RWPE2 (cell line): ENCODE measurements around the gene KLHL15.

Experiments
- ATAC-seq: fragments of 200-7000 bp; cut with Tn5 transposase; 3 replicates; pipeline ENCODE4 v1.9.1; 2021; ENCODE audit warnings: low read depth
- DNase-seq: peaks from one replicate; pipeline ENCODE4 v3.0.0-alpha.2; 2020; ENCODE audit warnings: low spot score
- H3K27ac ChIP-seq: fragments of 450-650 bp; 2 replicates; pipeline ENCODE4 v1.5.1; 2017; ENCODE audit warnings: mild to moderate bottlenecking; ENCODE audit not compliant: poor library complexity, severe bottlenecking
- H3K27me3 ChIP-seq: fragments of 250-450 bp; sonication (Bioruptor Pico); 2 replicates; pipeline ENCODE4 v1.5.1; 2021; ENCODE audit warnings: mild to moderate bottlenecking, moderate library complexity; ENCODE audit not compliant: insufficient read depth, poor library complexity, severe bottlenecking
- H3K36me3 ChIP-seq: fragments of 250-450 bp; sonication (Bioruptor Pico); 2 replicates; pipeline ENCODE4 v1.5.1; 2020; ENCODE audit warnings: low read depth, mild to moderate bottlenecking, moderate library complexity
- H3K4me1 ChIP-seq: fragments of 250-450 bp; sonication (Bioruptor Pico); 2 replicates; pipeline ENCODE4 v1.5.1; 2021; ENCODE audit warnings: mild to moderate bottlenecking, moderate library complexity; ENCODE audit not compliant: insufficient read depth, poor library complexity, severe bottlenecking
- H3K4me3 ChIP-seq: fragments of 250-450 bp; sonication (Bioruptor Pico); 2 replicates; pipeline ENCODE4 v1.5.1; 2021; ENCODE audit warnings: mild to moderate bottlenecking, moderate library complexity; ENCODE audit not compliant: severe bottlenecking
- H3K9me3 ChIP-seq: fragments of 250-450 bp; sonication (Bioruptor Pico); 2 replicates; pipeline ENCODE4 v1.5.1; 2021; ENCODE audit warnings: mild to moderate bottlenecking, moderate library complexity; ENCODE audit not compliant: severe bottlenecking
- TF ChIP-seq, protein P1 (sequence below): fragments of 450-650 bp; IDR thresholded peaks from one replicate; pipeline ENCODE4 v1.5.1; 2017; ENCODE audit warnings: mild to moderate bottlenecking, moderate library complexity; ENCODE audit not compliant: poor library complexity, severe bottlenecking

KLHL15 gene

DNA sequence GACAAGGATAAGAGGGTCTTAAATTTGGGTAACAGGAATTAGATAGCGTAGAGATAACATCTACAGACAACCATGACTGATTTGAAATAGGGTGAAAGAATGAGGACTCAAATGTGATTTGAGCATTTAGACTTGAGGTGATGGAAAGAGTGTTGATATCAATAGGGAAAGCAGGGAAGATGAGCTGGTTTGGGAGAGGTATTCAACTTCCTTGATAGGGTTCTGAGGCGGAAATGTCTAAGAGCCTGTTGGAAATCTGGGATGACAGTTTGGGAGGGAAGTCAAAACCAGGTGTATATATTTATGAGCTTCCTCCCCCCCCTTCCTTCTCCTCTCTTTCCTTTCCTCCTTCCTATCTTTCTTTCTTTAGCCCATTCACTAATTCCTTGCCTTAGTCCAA lies 36.5 kb downstream of the KLHL15 start:
- DNase-seq (no peak), ATAC-seq (no peak)
- Histone ChIP-seq H3K9me3 (no peaks in the 10 kb centered on the region), H3K36me3 (peaks cover 15% of the 10 kb centered on the region; the same call in 1 of the 2 replicates), H3K27ac (no peak overlapping the region), H3K27me3 (no peaks in the 10 kb centered on the region), H3K4me3 (no peak overlapping the region), H3K4me1 (no peaks in the 10 kb centered on the region)
- TF ChIP-seq, protein P1, sequence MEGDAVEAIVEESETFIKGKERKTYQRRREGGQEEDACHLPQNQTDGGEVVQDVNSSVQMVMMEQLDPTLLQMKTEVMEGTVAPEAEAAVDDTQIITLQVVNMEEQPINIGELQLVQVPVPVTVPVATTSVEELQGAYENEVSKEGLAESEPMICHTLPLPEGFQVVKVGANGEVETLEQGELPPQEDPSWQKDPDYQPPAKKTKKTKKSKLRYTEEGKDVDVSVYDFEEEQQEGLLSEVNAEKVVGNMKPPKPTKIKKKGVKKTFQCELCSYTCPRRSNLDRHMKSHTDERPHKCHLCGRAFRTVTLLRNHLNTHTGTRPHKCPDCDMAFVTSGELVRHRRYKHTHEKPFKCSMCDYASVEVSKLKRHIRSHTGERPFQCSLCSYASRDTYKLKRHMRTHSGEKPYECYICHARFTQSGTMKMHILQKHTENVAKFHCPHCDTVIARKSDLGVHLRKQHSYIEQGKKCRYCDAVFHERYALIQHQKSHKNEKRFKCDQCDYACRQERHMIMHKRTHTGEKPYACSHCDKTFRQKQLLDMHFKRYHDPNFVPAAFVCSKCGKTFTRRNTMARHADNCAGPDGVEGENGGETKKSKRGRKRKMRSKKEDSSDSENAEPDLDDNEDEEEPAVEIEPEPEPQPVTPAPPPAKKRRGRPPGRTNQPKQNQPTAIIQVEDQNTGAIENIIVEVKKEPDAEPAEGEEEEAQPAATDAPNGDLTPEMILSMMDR = no peak

DNA sequence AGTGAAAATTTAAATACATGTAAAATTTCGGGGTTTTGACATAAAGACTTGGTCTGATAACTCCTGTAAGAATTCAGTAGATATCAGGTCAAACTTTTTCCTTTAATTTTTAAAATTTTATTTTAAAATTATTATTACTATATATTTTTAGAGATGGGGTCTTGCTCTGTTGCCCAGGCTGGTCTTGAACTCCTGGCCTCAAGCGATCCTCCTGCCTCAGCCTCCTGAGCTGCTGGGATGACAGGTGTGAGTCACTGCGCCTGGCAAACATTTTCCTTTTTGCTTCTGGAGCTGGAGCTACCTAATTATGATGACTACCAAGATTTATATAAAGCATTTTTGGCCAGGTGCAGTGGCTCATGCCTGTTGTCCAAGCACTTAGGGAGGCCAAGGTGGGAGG lies 37.3 kb downstream of the KLHL15 start:
- H3K36me3 ChIP-seq = peaks cover 15% of the 10 kb centered on the region; the same call in 1 of the 2 replicates
- ATAC-seq (no peak), DNase-seq (no peak)
- H3K9me3 ChIP-seq = no peaks in the 10 kb centered on the region
- H3K27ac ChIP-seq = no peak overlapping the region
- TF ChIP-seq, protein P1 = no peak
- H3K27me3 ChIP-seq = no peaks in the 10 kb centered on the region
- H3K4me3 ChIP-seq = no peak overlapping the region
- H3K4me1 ChIP-seq = no peaks in the 10 kb centered on the region

DNA sequence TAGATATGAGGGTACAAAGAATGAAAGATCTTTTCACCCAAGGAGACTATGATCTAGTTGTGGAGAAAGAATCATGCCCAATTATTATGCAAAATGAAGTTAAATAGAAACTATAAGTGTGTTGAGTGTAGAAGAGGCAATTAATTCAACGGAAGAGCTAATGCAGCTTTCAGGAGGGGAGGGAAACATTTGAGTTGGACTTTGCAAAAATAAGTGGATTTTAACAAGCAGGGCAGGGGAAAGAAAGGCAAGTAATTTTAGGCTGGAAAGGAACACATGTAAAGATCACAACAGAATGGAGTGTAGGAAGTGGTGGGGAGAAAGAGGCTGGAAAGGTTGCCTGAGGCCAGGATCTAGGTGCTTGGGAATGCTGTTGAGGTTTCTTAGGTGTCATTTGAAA lies 44.1 kb downstream of the KLHL15 start:
- H3K27ac ChIP-seq = no peak overlapping the region
- no peaks in the 10 kb centered on the region for H3K4me1 ChIP-seq
- peaks cover 12% of the 10 kb centered on the region; the same call in 1 of the 2 replicates for H3K36me3 ChIP-seq
- ATAC-seq (no peak), DNase-seq (no peak)
- H3K9me3 ChIP-seq = no peaks in the 10 kb centered on the region
- H3K4me3 ChIP-seq = no peak overlapping the region
- H3K27me3 ChIP-seq = no peaks in the 10 kb centered on the region
- TF ChIP-seq, protein P1 = no peak

DNA sequence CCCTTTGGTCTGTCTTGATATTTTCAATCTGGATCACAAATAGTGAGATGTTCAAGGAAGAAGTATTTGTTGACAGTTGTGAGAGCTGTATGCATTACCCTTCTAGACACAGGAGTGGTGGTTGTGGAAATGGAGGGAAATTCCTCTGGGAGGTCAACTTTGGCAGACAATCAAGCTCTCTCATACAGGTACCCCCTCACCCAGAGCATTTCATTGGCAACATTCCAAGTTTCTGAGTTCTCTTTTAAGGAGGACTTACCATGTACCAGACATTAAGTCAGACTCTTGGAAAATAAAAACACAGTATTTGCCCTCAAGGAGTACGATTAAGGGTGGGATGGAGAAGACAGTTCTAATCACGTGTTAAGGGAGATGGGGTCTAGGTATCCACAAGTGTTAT lies 45.3 kb downstream of the KLHL15 start:
- DNase-seq (no peak), ATAC-seq (no peak)
- H3K27ac ChIP-seq = no peak overlapping the region
- TF ChIP-seq, protein P1 = no peak
- H3K27me3 ChIP-seq = no peaks in the 10 kb centered on the region
- no peaks in the 10 kb centered on the region for H3K9me3 ChIP-seq
- H3K4me1 ChIP-seq = no peaks in the 10 kb centered on the region
- no peak overlapping the region for H3K4me3 ChIP-seq
- peaks cover 4% of the 10 kb centered on the region; the same call in 1 of the 2 replicates for H3K36me3 ChIP-seq

DNA sequence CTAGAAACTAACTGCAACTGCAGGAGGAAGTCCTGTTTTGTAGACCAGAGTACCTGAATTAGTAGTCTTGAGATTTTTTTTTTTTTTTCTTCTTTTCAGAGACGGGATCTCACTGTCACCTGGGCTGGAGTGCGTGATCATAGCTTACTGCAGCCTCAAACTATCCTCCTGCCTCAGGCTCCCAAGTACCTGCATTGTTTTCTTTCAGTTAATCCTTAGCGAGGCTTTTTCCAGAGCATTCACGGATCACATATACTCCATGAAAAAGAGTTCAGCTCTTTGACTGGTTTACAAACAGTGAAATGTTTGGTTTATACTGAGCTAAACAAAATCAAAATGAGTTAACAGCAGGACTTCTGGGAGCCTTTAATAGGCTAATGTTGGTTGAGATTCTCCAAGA lies 45.8 kb downstream of the KLHL15 start:
- H3K27ac ChIP-seq = no peak overlapping the region
- no peaks in the 10 kb centered on the region for H3K4me1 ChIP-seq
- H3K4me3 ChIP-seq = no peak overlapping the region
- TF ChIP-seq, protein P1 = no peak
- DNase-seq (no peak), ATAC-seq (no peak)
- no peaks in the 10 kb centered on the region for H3K9me3 ChIP-seq
- no peaks in the 10 kb centered on the region; the same call in 1 of the 2 replicates for H3K36me3 ChIP-seq
- H3K27me3 ChIP-seq = no peaks in the 10 kb centered on the region
